ENCODE results near the gene SCML1. TPM values are rescaled to one million over a fixed set of nuclear protein-coding genes. Genes with fewer than 3 reads are reported as not detected.
A peak's percentile ranks its signal among the peaks of the same experiment; 100 is the strongest.

The SCML1 gene
- polyA plus RNA-seq, 1 donor (not counting 4 experiments of a cell fraction or from before 2014, with no cell fraction given): 19.9 TPM

DNA sequence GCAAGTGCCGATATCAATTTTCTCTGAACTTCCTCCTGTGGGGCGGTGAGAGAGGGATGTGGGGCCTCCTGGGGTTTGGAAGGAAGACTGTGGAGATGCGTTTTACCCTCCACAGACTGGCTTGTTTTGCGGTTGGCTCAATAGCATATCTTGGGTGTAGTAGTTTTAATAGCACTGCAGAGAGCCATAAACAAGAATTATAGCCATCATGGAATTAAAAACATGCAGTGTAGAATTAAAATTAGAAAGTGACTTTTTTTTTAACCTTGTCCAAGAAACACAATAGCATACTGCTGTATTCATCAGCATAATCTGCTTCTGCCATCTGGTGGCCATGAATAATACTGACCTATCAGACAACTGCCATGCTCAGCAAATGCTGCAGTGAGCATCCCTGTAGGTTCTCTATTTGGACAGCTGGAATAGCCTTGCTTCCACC is 47.3 kb upstream of the SCML1 start:
- Histone ChIP-seq H3K4me1 (ENCODE audit: control insufficient read depth, extremely low read depth, insufficient read depth, low read length) (no peaks in the 10 kb centered on the region), H3K9me3 (ENCODE audit: control insufficient read depth, low read depth, low read length) (no peaks in the 10 kb centered on the region), H3K27me3 (ENCODE audit: control insufficient read depth, extremely low read depth, insufficient read depth, low read length) (no peaks in the 10 kb centered on the region), H3K9me1 (ENCODE audit: control insufficient read depth, extremely low read depth, insufficient read depth, low read length) (no peaks in the 10 kb centered on the region), H2AFZ (ENCODE audit: control insufficient read depth, low read length) (no peak overlapping the region), H3K79me2 (ENCODE audit: control insufficient read depth, insufficient read depth, low read length) (no peaks in the 10 kb centered on the region), H3K9ac (ENCODE audit: control insufficient read depth, extremely low read depth, insufficient read depth, low read length) (no peak overlapping the region), H3K27ac (ENCODE audit: control insufficient read depth, insufficient read depth, low read length) (no peak overlapping the region), H4K20me1 (ENCODE audit: control insufficient read depth, extremely low read depth, insufficient read depth, low read length) (no peaks in the 10 kb centered on the region), H3K4me2 (ENCODE audit: control insufficient read depth, extremely low read depth, insufficient read depth, low read depth, low read length) (no peak overlapping the region), H3K36me3 (ENCODE audit: control insufficient read depth in 2 of 2, extremely low read depth in 1 of 2, insufficient read depth in 2 of 2, low read length in 2 of 2) (peaks cover 0 to 2% of the 10 kb centered on the region in 2 experiments), H3K4me3 (ENCODE audit: control insufficient read depth in 2 of 3, extremely low read depth in 1 of 3, insufficient read depth in 2 of 3, low read depth in 1 of 3, low read length in 3 of 3) (no peak overlapping the region)
- dilution Hi-C loops (cut with MboI; ENCODE audit: extremely low pct_ligation_motif_present, low sequenced_read_pairs): no loop called here
- DNase-seq (ENCODE audit: low read depth, low spot score) (no peak), FAIRE-seq (peak; percentile 73)
- TF ChIP-seq, protein P1, sequence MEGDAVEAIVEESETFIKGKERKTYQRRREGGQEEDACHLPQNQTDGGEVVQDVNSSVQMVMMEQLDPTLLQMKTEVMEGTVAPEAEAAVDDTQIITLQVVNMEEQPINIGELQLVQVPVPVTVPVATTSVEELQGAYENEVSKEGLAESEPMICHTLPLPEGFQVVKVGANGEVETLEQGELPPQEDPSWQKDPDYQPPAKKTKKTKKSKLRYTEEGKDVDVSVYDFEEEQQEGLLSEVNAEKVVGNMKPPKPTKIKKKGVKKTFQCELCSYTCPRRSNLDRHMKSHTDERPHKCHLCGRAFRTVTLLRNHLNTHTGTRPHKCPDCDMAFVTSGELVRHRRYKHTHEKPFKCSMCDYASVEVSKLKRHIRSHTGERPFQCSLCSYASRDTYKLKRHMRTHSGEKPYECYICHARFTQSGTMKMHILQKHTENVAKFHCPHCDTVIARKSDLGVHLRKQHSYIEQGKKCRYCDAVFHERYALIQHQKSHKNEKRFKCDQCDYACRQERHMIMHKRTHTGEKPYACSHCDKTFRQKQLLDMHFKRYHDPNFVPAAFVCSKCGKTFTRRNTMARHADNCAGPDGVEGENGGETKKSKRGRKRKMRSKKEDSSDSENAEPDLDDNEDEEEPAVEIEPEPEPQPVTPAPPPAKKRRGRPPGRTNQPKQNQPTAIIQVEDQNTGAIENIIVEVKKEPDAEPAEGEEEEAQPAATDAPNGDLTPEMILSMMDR (optimal IDR thresholded peaks at IDR 0.05 in 1 of 3, IDR thresholded peaks at IDR 0.05 in 1 of 3, conservative IDR thresholded peaks at IDR 0.05 in 1 of 3; ENCODE audit: extremely low read depth in 1 of 3, insufficient read depth in 2 of 3, low read length in 3 of 3): peak; percentile 65 to 76 (median 73)
- TF ChIP-seq EZH2 (IDR thresholded peaks at IDR 0.05; ENCODE audit: low read length): no peak

- dilution Hi-C loops (cut with MboI; ENCODE audit: extremely low pct_ligation_motif_present, low sequenced_read_pairs): no loop called here
- no peak overlapping the region for H3K27ac ChIP-seq (ENCODE audit: control insufficient read depth, insufficient read depth, low read length)
- no peaks in the 10 kb centered on the region for H4K20me1 ChIP-seq (ENCODE audit: control insufficient read depth, extremely low read depth, insufficient read depth, low read length)
- no peaks in the 10 kb centered on the region for H3K79me2 ChIP-seq (ENCODE audit: control insufficient read depth, insufficient read depth, low read length)
- FAIRE-seq (no peak), DNase-seq (ENCODE audit: low read depth, low spot score) (no peak)
- H3K9me1 ChIP-seq (ENCODE audit: control insufficient read depth, extremely low read depth, insufficient read depth, low read length): no peaks in the 10 kb centered on the region
- peaks cover 0 to 2% of the 10 kb centered on the region in 2 experiments for H3K36me3 ChIP-seq (ENCODE audit: control insufficient read depth in 2 of 2, extremely low read depth in 1 of 2, insufficient read depth in 2 of 2, low read length in 2 of 2)
- H3K9me3 ChIP-seq (ENCODE audit: control insufficient read depth, low read depth, low read length): no peaks in the 10 kb centered on the region
- no peak overlapping the region for H2AFZ ChIP-seq (ENCODE audit: control insufficient read depth, low read length)
- H3K27me3 ChIP-seq (ENCODE audit: control insufficient read depth, extremely low read depth, insufficient read depth, low read length): no peaks in the 10 kb centered on the region
- no peak overlapping the region for H3K4me3 ChIP-seq (ENCODE audit: control insufficient read depth in 2 of 3, extremely low read depth in 1 of 3, insufficient read depth in 2 of 3, low read depth in 1 of 3, low read length in 3 of 3)
- TF ChIP-seq, protein P1 (optimal IDR thresholded peaks at IDR 0.05 in 1 of 3, IDR thresholded peaks at IDR 0.05 in 1 of 3, conservative IDR thresholded peaks at IDR 0.05 in 1 of 3; ENCODE audit: extremely low read depth in 1 of 3, insufficient read depth in 2 of 3, low read length in 3 of 3): no peak
- TF ChIP-seq EZH2 (IDR thresholded peaks at IDR 0.05; ENCODE audit: low read length): no peak
- no peaks in the 10 kb centered on the region for H3K4me1 ChIP-seq (ENCODE audit: control insufficient read depth, extremely low read depth, insufficient read depth, low read length)
- H3K9ac ChIP-seq (ENCODE audit: control insufficient read depth, extremely low read depth, insufficient read depth, low read length): no peak overlapping the region
- no peak overlapping the region for H3K4me2 ChIP-seq (ENCODE audit: control insufficient read depth, extremely low read depth, insufficient read depth, low read depth, low read length)
Observed at GRCh38 chrX:17692709-17693346, 44.5 kb upstream of the SCML1 start.
